ENCODE data around the gene SYNE2. TPM values are rescaled to one million over a fixed set of nuclear protein-coding genes. Genes with fewer than 3 reads are reported as not detected.

SYNE2 gene
- total RNA-seq, 1 donor from 2014 or later, result 186 TPM

GRCh38 chr14:63981569-63981968 is 128.8 kb downstream of the SYNE2 start:
- intact Hi-C loops (cut with micrococcal nuclease), result no loop called here
- H3K4me1 ChIP-seq, result no peaks in the 10 kb centered on the region
- no peaks in the 10 kb centered on the region for H3K9me3 ChIP-seq (replicated peaks)
- no peak for TF ChIP-seq CTCF (IDR thresholded peaks at IDR 0.05; ENCODE audit: borderline replicate concordance)
- peaks cover 57% of the 10 kb centered on the region for H3K36me3 ChIP-seq
- H3K4me3 ChIP-seq, result no peak overlapping the region
- no peak for DNase-seq
- H3K27me3 ChIP-seq (ENCODE audit: low read depth), result no peaks in the 10 kb centered on the region
- no peak overlapping the region for H3K27ac ChIP-seq (replicated peaks)

GRCh38 chr14:63982156-63982555 is 129.4 kb downstream of the SYNE2 start:
- no peak for TF ChIP-seq CTCF (IDR thresholded peaks at IDR 0.05; ENCODE audit: borderline replicate concordance)
- intact Hi-C loops (cut with micrococcal nuclease), result no loop called here
- peaks cover 51% of the 10 kb centered on the region for H3K36me3 ChIP-seq
- DNase-seq, result no peak
- H3K4me1 ChIP-seq, result no peaks in the 10 kb centered on the region
- H3K4me3 ChIP-seq, result no peak overlapping the region
- H3K27ac ChIP-seq (replicated peaks), result no peak overlapping the region
- H3K9me3 ChIP-seq (replicated peaks), result no peaks in the 10 kb centered on the region
- H3K27me3 ChIP-seq (ENCODE audit: low read depth), result no peaks in the 10 kb centered on the region

GRCh38 chr14:63982629-63983028 is 129.8 kb downstream of the SYNE2 start:
- H3K4me3 ChIP-seq, result no peak overlapping the region
- intact Hi-C loops (cut with micrococcal nuclease), result no loop called here
- H3K4me1 ChIP-seq, result no peaks in the 10 kb centered on the region
- DNase-seq, result no peak
- H3K27me3 ChIP-seq (ENCODE audit: low read depth), result no peaks in the 10 kb centered on the region
- peaks cover 46% of the 10 kb centered on the region for H3K36me3 ChIP-seq
- no peak for TF ChIP-seq CTCF (IDR thresholded peaks at IDR 0.05; ENCODE audit: borderline replicate concordance)
- H3K27ac ChIP-seq (replicated peaks), result no peak overlapping the region
- H3K9me3 ChIP-seq (replicated peaks), result no peaks in the 10 kb centered on the region

- no peak for TF ChIP-seq CTCF (IDR thresholded peaks at IDR 0.05; ENCODE audit: borderline replicate concordance)
- no peaks in the 10 kb centered on the region for H3K4me1 ChIP-seq
Measured at GRCh38 chr14:63986789-63987533, 134.2 kb downstream of the SYNE2 start.

GRCh38 chr14:63988579-63988978 is 135.8 kb downstream of the SYNE2 start:
- intact Hi-C loops (cut with micrococcal nuclease), result no loop called here
- H3K36me3 ChIP-seq, result peaks cover 57% of the 10 kb centered on the region

More at GRCh38 chr14:63986789-63987533, 134.2 kb downstream of the SYNE2 start:
- intact Hi-C loops (cut with micrococcal nuclease), result no loop called here
- DNase-seq, result no peak
- H3K36me3 ChIP-seq, result peaks cover 51% of the 10 kb centered on the region
- no peaks in the 10 kb centered on the region for H3K27me3 ChIP-seq (ENCODE audit: low read depth)
- no peak overlapping the region for H3K4me3 ChIP-seq
- H3K9me3 ChIP-seq (replicated peaks), result no peaks in the 10 kb centered on the region
- H3K27ac ChIP-seq (replicated peaks), result no peak overlapping the region

More at GRCh38 chr14:63988579-63988978, 135.8 kb downstream of the SYNE2 start:
- Histone ChIP-seq H3K4me3 (no peak overlapping the region), H3K9me3 (replicated peaks) (no peaks in the 10 kb centered on the region), H3K27ac (replicated peaks) (no peak overlapping the region), H3K4me1 (no peaks in the 10 kb centered on the region), H3K27me3 (ENCODE audit: low read depth) (no peaks in the 10 kb centered on the region)
- DNase-seq, result no peak
- no peak for TF ChIP-seq CTCF (IDR thresholded peaks at IDR 0.05; ENCODE audit: borderline replicate concordance)
